Prostate gland (tissue), 2 donors: ENCODE results near the gene H19. TPM values are rescaled to one million over a fixed set of nuclear protein-coding genes. Genes with fewer than 3 reads are reported as not detected.

Experiments
- DNase-seq: peaks from one replicate; pipeline ENCODE4 v3.0.0-alpha.2; 2019; ENCODE audit warnings: low spot score
- H3K27ac ChIP-seq, 2 donors: fragments of 200-600 bp; sonication (generic); 2 replicates each; pipeline ENCODE4 v1.5.1; 2017 to 2019
- H3K27me3 ChIP-seq: fragments of 200-600 bp; sonication (generic); replicated peaks from 2 replicates; pipeline ENCODE4 v1.5.1; 2019; ENCODE audit not compliant: insufficient read depth
- H3K36me3 ChIP-seq, 2 donors: fragments of 200-600 bp; sonication (generic); 1 replicate in 1 of 2; 2 replicates in 1 of 2; pipeline versions ENCODE4 v1.5.1 to v1.8.1; 2017 to 2019
- H3K4me1 ChIP-seq: fragments of 200-600 bp; sonication (generic); replicated peaks from 2 replicates; pipeline ENCODE4 v1.5.1; 2019
- H3K4me3 ChIP-seq, 2 donors: fragments of 200-600 bp; sonication (generic); 2 replicates each; pipeline ENCODE4 v1.5.1; 2017 to 2019
- H3K9me3 ChIP-seq: fragments of 200-600 bp; sonication (generic); 2 replicates; pipeline ENCODE4 v1.5.1; 2017
- CTCF ChIP-seq, 4 experiments: fragments of 200-600 bp in 2 of 4; fragments of 450-650 bp in 2 of 4; sonication (generic) in 2 of 4; IDR thresholded peaks; 1 replicate in 3 of 4; 2 replicates in 1 of 4; pipeline ENCODE4 v1.5.1; 2016 to 2019; ENCODE audit warnings: antibody characterized with exemption in 4 of 4, mild to moderate bottlenecking in 2 of 4, moderate library complexity in 2 of 4
- POLR2A ChIP-seq: fragments of 450-650 bp; IDR thresholded peaks from one replicate; pipeline ENCODE4 v1.6.1; 2016; ENCODE audit warnings: antibody characterized with exemption, mild to moderate bottlenecking
- POLR2AphosphoS5 ChIP-seq: sonication (generic); formaldehyde crosslinking; IDR thresholded peaks from one replicate; pipeline ENCODE4 v1.6.1; 2017; ENCODE audit warnings: antibody characterized with exemption
- WGBS: methylation state at CpG from one replicate; pipeline ENCODE4 v1.1.5; 2018; 5-methylcytosine and 5-hydroxymethylcytosine counted together
- intact Hi-C: fragments of 100-400 bp; cut with DNase I; formaldehyde crosslinking; loops from one replicate; pipeline ENCODE4 v1.14.2; 2022
- total RNA-seq, 2 donors: library from RNA; depleted of rRNA; stranded (reverse); fragments of >200 nt; gene quantifications; one replicate each; pipeline ENCODE4 v1.1.0, GENCODE V29; 2016

The H19 gene
- total RNA-seq, 2 donors from 2014 or later: 126 to 163 TPM

GRCh38 chr11:1949922-1950321 lies 47.7 kb downstream of the H19 start:
- Histone ChIP-seq H3K27me3 (no peaks in the 10 kb centered on the region), H3K27ac (no peak overlapping the region), H3K4me1 (no peaks in the 10 kb centered on the region), H3K4me3 (no peak overlapping the region), H3K9me3 (no peaks in the 10 kb centered on the region), H3K36me3 (no peaks in the 10 kb centered on the region)
- no CpG with 5 or more reads among the region's 15 CpGs for WGBS
- intact Hi-C loops: no loop called here
- TF ChIP-seq POLR2AphosphoS5: no peak
- no peak for TF ChIP-seq CTCF (IDR thresholded peaks at IDR 0.05)
- TF ChIP-seq POLR2A: no peak
- no peak for DNase-seq

- no CpG with 5 or more reads among the region's 6 CpGs for WGBS
- no peaks in the 10 kb centered on the region for H3K27me3 ChIP-seq
- DNase-seq: no peak
- no peaks in the 10 kb centered on the region for H3K36me3 ChIP-seq
- no peaks in the 10 kb centered on the region for H3K9me3 ChIP-seq
- H3K4me3 ChIP-seq: no peak overlapping the region
- TF ChIP-seq CTCF (IDR thresholded peaks at IDR 0.05) (no peak), POLR2AphosphoS5 (no peak), POLR2A (no peak)
- H3K27ac ChIP-seq: no peak overlapping the region
- no peaks in the 10 kb centered on the region for H3K4me1 ChIP-seq
- intact Hi-C loops: no loop called here
These were observed 48.3 kb downstream of the H19 start for GRCh38 chr11:1949302-1949701.

GRCh38 chr11:1948389-1948788 lies 49.3 kb downstream of the H19 start:
- no peak for DNase-seq
- TF ChIP-seq POLR2AphosphoS5: no peak
- no peak for TF ChIP-seq POLR2A
- no peak for TF ChIP-seq CTCF (IDR thresholded peaks at IDR 0.05)
- Histone ChIP-seq H3K36me3 (no peaks in the 10 kb centered on the region), H3K27me3 (no peaks in the 10 kb centered on the region), H3K4me3 (no peak overlapping the region), H3K9me3 (no peaks in the 10 kb centered on the region), H3K4me1 (no peaks in the 10 kb centered on the region), H3K27ac (no peak overlapping the region)
- intact Hi-C loops: no loop called here
- 21% methylated on average over 3 of the region's 11 CpGs for WGBS

- no peak overlapping the region for H3K27ac ChIP-seq
- H3K4me3 ChIP-seq: no peak overlapping the region
- no peaks in the 10 kb centered on the region for H3K36me3 ChIP-seq
- no peaks in the 10 kb centered on the region for H3K9me3 ChIP-seq
- TF ChIP-seq CTCF (IDR thresholded peaks at IDR 0.05) (no peak), POLR2A (no peak), POLR2AphosphoS5 (no peak)
- WGBS: no CpG with 5 or more reads among the region's 36 CpGs
- no peaks in the 10 kb centered on the region for H3K27me3 ChIP-seq
- no peak for DNase-seq
- intact Hi-C loops: no loop called here
- no peaks in the 10 kb centered on the region for H3K4me1 ChIP-seq
These were observed 49.9 kb downstream of the H19 start for GRCh38 chr11:1947592-1948237.

GRCh38 chr11:1946812-1947484 lies 50.7 kb downstream of the H19 start, which contains the start of gene MRPL23:
TSS of gene MRPL23 (plus strand) at chr11:1947332. CDS start at chr11:1947363, 31 bp downstream.
- Histone ChIP-seq H3K9me3 (no peaks in the 10 kb centered on the region), H3K27me3 (no peaks in the 10 kb centered on the region), H3K4me1 (no peaks in the 10 kb centered on the region), H3K36me3 (no peaks in the 10 kb centered on the region), H3K4me3 (no peak within 1 kb of the TSS), H3K27ac (no peak within 1 kb of the TSS)
- WGBS: no CpG with 5 or more reads among the region's 85 CpGs
- intact Hi-C loops: no loop called here
- DNase-seq: no peak
- TF ChIP-seq POLR2AphosphoS5 (no peak), CTCF (IDR thresholded peaks at IDR 0.05) (no peak), POLR2A (no peak)
